Activated naive CD4-positive, alpha-beta T cell treated with anti-CD3 and anti-CD28 coated beads, Interleukin-2, amount 50 U/mL, for 16 hours (primary cell): Measurements from ENCODE around the gene AXIN2.
"Not testable (repeated sequence)": the region's sequence is repeated elsewhere in the genome, so short reads cannot be mapped to it uniquely, and the experiment has no call there.

Experiments
- DNase-seq: peaks from one replicate; pipeline ENCODE4 v3.0.0-alpha.2; 2020

Gene AXIN2

GRCh38 chr17:65515512-65515911 is 45.9 kb downstream of the AXIN2 start:
- DNase-seq = no peak

- DNase-seq = no peak
These were observed 46.9 kb downstream of the AXIN2 start for GRCh38 chr17:65514541-65514940.

GRCh38 chr17:65514082-65514481 is 47.4 kb downstream of the AXIN2 start:
- DNase-seq = no peak

- DNase-seq = no peak
These were observed 50.1 kb downstream of the AXIN2 start for GRCh38 chr17:65511316-65511715.

GRCh38 chr17:65509032-65509431 is 52.4 kb downstream of the AXIN2 start:
- no peak for DNase-seq

GRCh38 chr17:65504673-65505072 is 56.8 kb downstream of the AXIN2 start:
- not testable (repeated sequence) for DNase-seq

- DNase-seq = no peak
These were observed 57.3 kb downstream of the AXIN2 start for GRCh38 chr17:65504141-65504540.

- DNase-seq = no peak
These were observed 57.9 kb downstream of the AXIN2 start for GRCh38 chr17:65503557-65503956.

- DNase-seq = no peak
These were observed 62.6 kb downstream of the AXIN2 start for GRCh38 chr17:65498816-65499215.

GRCh38 chr17:65496801-65497200 is 64.6 kb downstream of the AXIN2 start:
- DNase-seq = no peak

GRCh38 chr17:65495122-65496055 is 66.1 kb downstream of the AXIN2 start:
- DNase-seq = no peak

GRCh38 chr17:65489413-65490155 is 71.9 kb downstream of the AXIN2 start:
- DNase-seq = no peak

GRCh38 chr17:65488665-65489064 is 72.8 kb downstream of the AXIN2 start:
- DNase-seq = no peak

- no peak for DNase-seq
These were observed 73.5 kb downstream of the AXIN2 start for GRCh38 chr17:65487990-65488389.

- DNase-seq = no peak
These were observed 74.3 kb downstream of the AXIN2 start for GRCh38 chr17:65487161-65487560.

- no peak for DNase-seq
These were observed 75.8 kb downstream of the AXIN2 start for GRCh38 chr17:65485388-65486299.

GRCh38 chr17:65484405-65484804 is 77.0 kb downstream of the AXIN2 start:
- DNase-seq = not testable (repeated sequence)

- no peak for DNase-seq
These were observed 78.0 kb downstream of the AXIN2 start for GRCh38 chr17:65483438-65483837.

GRCh38 chr17:65482201-65482600 is 79.2 kb downstream of the AXIN2 start:
- no peak for DNase-seq

GRCh38 chr17:65479282-65479681 is 82.2 kb downstream of the AXIN2 start:
- no peak for DNase-seq
